NCI-H1930 (cell line): Measurements from ENCODE around the gene C11orf86.
"Not testable (repeated sequence)": the region's sequence is repeated elsewhere in the genome, so short reads cannot be mapped to it uniquely, and the experiment has no call there.

Experiments used
- DNase-seq, 2 experiments: peaks; one replicate each; lab custom pipeline; 2025; lab: John Stamatoyannopoulos, UW

Gene C11orf86

GRCh38 chr11:66974724-66975404, at the start of gene C11orf86:
TSS of gene C11orf86 (plus strand) at chr11:66975304. CDS start at chr11:66975363, 59 bp downstream.
- DNase-seq = no peak

DNA sequence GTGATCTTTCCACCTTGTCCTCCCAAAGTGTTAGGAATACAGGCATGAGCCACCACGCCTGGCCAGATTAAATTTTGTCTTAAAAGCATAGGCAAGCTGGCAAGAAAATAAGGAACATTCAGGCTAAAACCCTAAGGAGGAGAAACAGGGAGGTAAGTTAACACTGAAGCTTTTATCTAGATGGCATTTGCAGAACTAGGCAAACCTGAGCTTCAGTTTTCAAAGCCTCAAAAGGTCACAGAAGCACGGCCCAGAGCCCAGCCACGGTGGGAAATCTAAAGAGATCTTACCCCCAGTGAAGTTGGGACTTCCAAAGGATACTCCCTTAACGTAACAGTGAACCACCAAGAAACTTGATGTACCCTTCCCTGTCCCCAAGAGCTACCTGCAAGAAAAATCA, 45.4 kb upstream of the C11orf86 start:
- no peak for DNase-seq

GRCh38 chr11:66932543-66932942, 42.6 kb upstream of the C11orf86 start:
- no peak for DNase-seq

DNA sequence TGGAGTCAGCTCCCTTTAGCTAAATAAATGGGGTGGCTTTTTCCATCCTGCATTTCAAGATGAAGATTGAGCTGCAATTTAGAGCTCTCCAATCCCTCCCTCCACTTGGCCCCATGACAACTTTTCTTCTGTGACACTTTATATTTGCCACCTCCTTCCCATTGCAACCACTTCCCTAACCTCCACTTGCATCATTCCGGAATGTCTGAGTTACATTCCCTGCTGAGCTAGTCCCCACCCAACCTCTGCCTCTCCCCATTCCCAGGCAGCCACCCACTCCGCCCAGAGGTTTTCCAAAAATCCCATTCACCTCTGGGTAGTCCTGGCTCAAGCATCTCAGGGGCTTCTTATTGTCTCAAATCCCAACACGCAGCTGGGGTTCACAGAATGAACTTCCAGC, 41.6 kb upstream of the C11orf86 start:
- no peak for DNase-seq

DNA sequence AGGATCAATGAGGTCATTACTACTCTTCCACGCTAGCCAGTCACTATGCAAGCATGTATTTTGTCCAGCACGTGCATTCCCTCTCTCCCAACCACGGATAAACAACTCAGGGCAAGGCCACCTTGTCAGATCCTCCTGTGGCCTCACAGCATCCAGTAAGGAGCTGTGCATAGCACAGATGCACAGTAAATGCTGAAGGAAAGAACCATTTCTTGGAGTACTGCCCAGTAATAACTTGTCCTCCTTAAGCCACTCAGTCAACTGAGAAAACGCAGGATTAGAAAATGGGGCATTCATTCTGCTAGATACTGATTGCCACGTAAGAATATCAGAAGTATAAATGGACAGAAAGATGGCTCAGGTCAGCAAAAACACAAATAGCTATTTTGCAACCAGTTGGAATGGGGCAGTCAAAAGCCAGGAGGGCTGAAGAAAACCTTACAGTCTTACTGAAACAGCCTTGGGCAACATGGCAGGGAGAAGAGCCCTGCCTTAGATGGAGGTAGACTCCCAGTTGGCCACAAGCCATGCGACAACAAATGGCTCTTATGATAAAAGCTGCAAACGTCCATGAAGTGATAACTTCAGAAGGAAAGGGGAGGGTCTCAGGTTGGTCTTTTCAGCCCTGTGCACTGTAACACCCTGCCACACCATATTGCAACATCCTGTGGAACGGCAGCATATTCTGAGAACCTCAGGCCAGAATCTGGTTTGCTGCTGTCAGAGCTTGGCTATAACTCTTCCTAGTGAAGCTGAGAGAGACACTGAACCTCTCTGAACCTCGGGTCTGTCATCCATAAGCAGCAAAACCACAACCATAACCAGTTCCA, 39.9 kb upstream of the C11orf86 start:
- DNase-seq = no peak

GRCh38 chr11:66936311-66936711, 38.8 kb upstream of the C11orf86 start:
- no peak for DNase-seq

DNA sequence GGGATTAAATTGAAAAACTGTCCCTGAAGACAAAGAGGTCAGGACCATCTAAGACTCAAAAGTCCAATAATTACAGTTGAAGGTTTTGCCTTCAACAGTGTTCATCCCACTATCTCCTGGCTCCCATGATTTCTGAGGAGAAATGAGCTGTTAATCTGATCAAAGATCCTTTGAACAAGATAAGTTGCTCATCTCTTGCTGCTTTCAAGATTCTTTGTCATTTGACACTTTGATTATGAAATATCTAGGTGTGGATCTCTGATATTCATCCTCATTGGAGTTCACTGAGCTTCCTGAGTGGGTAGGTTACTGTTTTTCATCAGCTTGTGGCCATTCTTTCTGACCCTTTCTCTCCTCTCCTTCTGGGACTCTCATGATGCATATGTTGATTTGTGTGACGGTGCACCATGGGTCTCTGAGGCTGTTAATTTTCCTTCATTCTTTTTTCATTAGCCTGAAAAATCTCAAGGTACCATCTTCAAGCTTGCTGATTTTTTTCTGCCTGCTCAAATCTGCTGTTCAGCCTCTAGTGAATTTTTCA, 37.8 kb upstream of the C11orf86 start:
- DNase-seq = no peak

DNA sequence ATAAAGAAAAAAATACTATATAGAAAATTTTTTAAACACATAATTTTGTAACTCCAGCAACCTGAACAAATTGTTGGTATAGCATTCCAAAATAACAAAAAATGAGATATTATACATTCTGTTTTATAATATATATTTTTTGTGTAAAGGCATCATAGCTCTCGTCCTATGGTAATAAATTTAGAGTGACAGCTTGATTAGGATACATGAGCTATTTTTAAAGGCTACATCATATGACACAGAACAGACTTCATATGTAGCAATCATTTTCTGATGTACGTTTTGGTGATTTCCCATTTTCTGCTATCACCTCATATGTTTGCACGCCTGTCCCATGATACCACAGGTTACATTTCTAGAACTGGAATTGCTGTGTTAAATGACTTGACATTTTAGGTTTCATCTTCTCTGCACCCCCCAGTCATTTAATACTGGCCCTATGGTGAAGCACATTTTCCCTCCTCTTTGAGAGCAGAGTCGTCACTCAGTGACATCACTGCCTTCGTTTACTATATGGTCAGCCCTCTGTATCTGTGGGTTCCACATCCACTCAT, 36.4 kb upstream of the C11orf86 start:
- no peak for DNase-seq

- peak in 1 of 2 experiments; percentile 5 for DNase-seq
Measured at GRCh38 chr11:66950112-66950535, 25.0 kb upstream of the C11orf86 start.

DNA sequence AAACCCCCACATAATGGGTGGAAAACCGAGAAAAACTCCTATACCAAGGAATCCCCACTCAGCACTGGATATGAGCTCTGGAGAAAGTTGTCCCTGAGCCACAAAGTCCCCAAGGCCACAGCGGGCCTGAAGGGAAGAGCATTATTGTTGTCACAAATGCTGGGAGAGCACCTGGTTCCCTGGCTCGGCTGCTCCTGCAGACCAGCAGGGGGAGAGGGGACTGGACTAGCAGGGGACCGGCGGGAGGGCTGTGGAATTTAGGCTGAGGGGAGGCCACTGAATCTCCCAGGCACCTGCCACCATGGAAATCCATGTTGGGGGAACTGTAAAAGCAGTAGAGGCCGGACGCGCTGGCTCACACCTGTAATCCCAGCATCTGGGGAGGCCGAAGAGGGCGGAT, 24.0 kb upstream of the C11orf86 start:
- no peak for DNase-seq

- DNase-seq = no peak
Measured at GRCh38 chr11:66951927-66952337, 23.2 kb upstream of the C11orf86 start.

GRCh38 chr11:66953081-66953833, 21.8 kb upstream of the C11orf86 start:
- no peak for DNase-seq

DNA sequence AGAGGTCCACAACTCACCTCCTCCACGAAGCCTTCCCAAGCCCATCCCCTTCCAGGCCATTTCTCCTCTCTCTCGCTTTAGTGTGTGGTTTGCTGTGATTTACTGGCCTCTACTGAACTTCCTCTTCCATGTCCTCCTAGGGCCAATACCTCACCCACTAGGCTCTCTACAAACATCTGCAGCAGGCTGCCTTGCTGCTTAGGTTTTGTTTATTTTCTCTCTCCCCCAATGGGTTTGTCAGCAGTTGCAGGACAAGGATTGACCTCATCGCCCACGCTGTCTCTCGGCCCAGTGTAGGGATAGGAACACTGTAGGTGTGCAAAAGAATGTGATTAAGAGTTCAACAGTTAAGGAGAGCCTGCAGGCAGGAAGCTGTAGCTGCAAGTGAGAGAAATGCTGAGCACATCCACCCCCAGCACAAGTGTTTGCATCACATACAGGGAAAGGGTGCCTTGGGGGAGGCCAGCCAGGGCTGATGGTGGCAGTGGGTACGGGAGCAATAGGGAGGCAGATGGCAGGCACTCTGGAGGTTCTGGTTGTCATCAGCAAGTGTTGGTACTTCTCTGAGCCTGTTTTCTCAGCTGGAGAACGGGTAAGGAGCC, 18.3 kb upstream of the C11orf86 start:
- DNase-seq = no peak

DNA sequence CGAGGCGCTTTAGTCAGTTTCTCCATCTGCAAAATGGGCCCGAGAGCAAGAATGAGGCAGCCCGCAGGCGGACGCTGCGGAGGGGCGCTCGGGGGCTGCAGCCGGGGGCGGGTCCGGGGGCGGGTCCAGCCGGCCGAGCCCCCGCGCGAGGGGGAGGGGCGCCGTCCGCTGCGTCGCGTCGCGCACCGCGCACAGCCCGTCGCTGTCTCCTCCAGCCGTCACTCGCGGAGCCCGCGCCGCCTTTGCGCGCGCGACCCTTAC, 17.2 kb upstream of the C11orf86 start:
- peak in 1 of 2 experiments; percentile 73 for DNase-seq

DNA sequence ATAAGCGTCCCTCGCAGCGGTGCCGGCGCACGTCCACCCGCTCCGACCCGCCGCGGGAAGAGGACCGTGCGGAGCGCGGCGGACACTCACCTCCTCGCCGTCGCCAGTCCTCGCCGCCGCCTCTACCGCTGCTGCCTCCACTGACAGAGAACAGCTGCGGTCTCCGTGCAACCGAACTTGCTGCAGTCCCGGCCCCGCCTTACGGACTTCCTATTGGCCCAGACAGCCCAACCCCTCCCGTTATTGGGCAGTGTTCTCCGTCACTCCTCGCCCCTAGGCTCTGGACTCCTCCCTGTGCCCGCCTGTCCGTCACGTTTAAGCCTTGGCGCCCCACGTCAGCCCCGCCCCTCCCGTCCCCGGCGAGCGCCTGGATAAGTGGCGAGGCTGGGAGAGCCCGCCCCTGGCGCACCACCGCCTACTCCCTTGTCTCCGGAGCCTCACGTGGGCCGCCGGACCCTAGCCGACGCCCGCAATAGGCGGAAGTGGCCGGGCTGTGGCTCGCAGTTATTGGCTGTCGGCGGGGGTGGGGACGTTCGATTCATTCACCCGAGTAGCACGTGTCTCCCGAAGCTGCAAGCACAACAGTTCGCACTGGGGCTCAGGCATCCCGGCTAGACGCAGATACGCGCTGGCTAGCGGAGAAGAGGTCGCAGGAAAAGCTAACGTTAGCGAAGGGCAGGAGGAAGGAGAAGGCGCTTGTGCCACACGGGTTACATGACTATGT, 16.7 kb upstream of the C11orf86 start, which contains the start of gene PC:
Gene PC (minus strand): TSS at position 152 of the 724 bp plus-strand sequence. CDS start 86,224 bp downstream, outside the sequence.
- DNase-seq = peak; percentile 98

GRCh38 chr11:66958956-66959274, 16.2 kb upstream of the C11orf86 start:
- no peak for DNase-seq

GRCh38 chr11:66961691-66962213, 13.4 kb upstream of the C11orf86 start:
- DNase-seq = not testable (repeated sequence)

DNA sequence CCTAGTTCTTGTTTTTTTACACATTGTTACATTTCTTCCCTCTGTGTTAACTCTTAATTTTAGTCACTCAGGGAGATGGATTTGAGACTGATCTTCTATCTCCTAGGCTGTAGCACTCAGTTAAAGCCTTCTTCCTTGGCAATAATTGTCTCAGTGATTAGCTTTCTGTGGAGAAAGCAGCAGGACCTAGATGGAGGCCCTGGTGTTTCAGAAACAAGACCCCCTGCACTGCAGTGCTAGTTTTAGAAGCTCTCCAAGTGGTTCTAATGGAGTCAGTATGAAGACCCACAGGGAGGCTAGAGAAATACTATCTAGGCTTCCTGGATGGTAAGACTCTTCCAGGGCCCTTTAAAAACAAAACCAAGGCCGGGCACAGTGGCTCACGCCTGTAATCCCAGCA, 12.9 kb upstream of the C11orf86 start:
- no peak for DNase-seq

DNA sequence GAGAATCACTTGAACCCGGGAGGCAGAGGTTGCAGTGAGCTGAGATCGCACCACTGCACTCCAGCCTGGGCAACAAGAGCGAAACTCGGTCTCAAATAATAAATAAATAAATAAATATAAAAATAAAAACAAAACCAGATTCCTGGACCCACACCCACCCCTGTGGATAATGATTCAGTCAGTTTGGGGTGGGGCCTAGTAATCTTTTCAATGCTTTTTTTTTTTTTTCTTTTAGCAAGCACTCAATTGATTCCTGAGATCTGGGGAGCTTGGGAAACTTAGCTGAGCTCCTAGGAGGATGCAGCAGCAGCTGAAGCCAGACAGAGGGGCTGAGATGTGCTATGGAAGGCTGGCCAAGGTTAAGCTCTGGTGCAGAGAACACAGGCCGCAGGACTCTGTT, 12.3 kb upstream of the C11orf86 start:
- DNase-seq = no peak

GRCh38 chr11:66964495-66964894, 10.6 kb upstream of the C11orf86 start:
- no peak for DNase-seq

DNA sequence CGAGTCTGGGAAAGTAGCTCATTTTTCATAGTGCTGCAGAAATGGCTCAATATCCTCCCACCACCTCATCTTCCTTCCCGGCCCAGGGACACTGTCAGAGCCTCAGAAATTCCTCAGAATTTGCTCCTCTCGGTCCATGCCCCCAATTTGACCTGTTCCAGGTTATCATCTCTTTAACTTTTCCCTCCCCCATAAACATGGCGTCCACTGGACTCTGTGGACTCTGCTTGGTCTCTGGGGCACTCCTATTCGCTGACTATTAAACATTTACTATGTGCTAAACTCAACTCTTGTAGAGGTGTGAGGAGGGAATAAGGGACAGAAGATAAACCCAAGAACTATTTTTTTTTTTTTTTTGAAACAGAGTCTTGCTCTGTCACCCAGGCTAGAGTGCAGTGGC, 8.8 kb upstream of the C11orf86 start:
- DNase-seq = no peak
